GM12892 (cell line): Measurements from ENCODE around the gene TPSB2.

Experiments
- POLR2A ChIP-seq: IDR thresholded peaks from 2 replicates; pipeline ENCODE4 v1.6.1; 2011; ENCODE audit warnings: low read depth, low read length, control low read depth
- POLR2AphosphoS5 ChIP-seq: IDR thresholded peaks from 2 replicates; pipeline ENCODE4 v1.6.1; 2011; ENCODE audit warnings: low read depth, low read length, control low read depth
- TAF1 ChIP-seq: IDR thresholded peaks from 2 replicates; pipeline ENCODE4 v1.6.1; 2011; ENCODE audit warnings: low read depth, mild to moderate bottlenecking, control low read depth, low read length, borderline replicate concordance

GRCh38 chr16:1214719-1215118, 15.3 kb downstream of the TPSB2 start:
- TF ChIP-seq POLR2A (no peak), POLR2AphosphoS5 (no peak), TAF1 (no peak)
